Ovary (tissue), 3 donors: ENCODE measurements around the gene SCAF4.

Source experiments
- CTCF ChIP-seq, 3 donors: fragments of 450-650 bp in 2 of 3; fragments of 200-600 bp in 1 of 3; IDR thresholded peaks; one replicate each; pipeline versions ENCODE4 v1.5.1 to v1.8.0; 2016 to 2022; ENCODE audit warnings: antibody characterized with exemption in 3 of 3, mild to moderate bottlenecking in 1 of 3
- EP300 ChIP-seq: sonication (generic); formaldehyde crosslinking; IDR thresholded peaks from one replicate; pipeline ENCODE4 v1.6.1; 2017; ENCODE audit warnings: antibody characterized with exemption
- donor health status: DM: no; HTN: no; CAD: no.

- no peak for TF ChIP-seq CTCF (IDR thresholded peaks at IDR 0.05)
- no peak for TF ChIP-seq EP300
These were observed 95.0 kb downstream of the SCAF4 start for GRCh38 chr21:31636874-31637273.
